Mesendoderm (in vitro differentiated cells): ENCODE results near the gene DNMT3B.

ENCODE experiments used
- DNase-seq: peaks from one replicate; pipeline ENCODE4 v3.0.0; 2013
- H2AK5ac ChIP-seq: 2 replicates; pipeline ENCODE4 v1.6.1; 2013; ENCODE audit warnings: low read length, inconsistent platforms
- H2BK120ac ChIP-seq: 2 replicates; pipeline ENCODE4 v1.6.1; 2013; ENCODE audit warnings: low read depth, mild to moderate bottlenecking, low read length, moderate library complexity, mixed read lengths
- H2BK15ac ChIP-seq: replicated peaks from 2 replicates; pipeline ENCODE4 v1.6.1; 2013; ENCODE audit warnings: low read depth, mild to moderate bottlenecking, moderate library complexity
- H2BK5ac ChIP-seq: 2 replicates; pipeline ENCODE4 v1.6.1; 2013; ENCODE audit warnings: low read length, inconsistent platforms
- H3K18ac ChIP-seq: 2 replicates; pipeline ENCODE4 v1.6.1; 2013; ENCODE audit warnings: mild to moderate bottlenecking, low read length, mixed read lengths
- H3K23ac ChIP-seq: one replicate; pipeline ENCODE4 v1.6.1; 2013; ENCODE audit warnings: low read length
- H3K27ac ChIP-seq: 2 replicates; pipeline ENCODE4 v1.5.1; 2013; ENCODE audit warnings: low read depth, mild to moderate bottlenecking, inconsistent platforms, low read length, moderate library complexity
- H3K27me3 ChIP-seq: 2 replicates; pipeline ENCODE4 v1.6.1; 2013; ENCODE audit warnings: low read length, control low read depth, mild to moderate bottlenecking, inconsistent platforms; ENCODE audit not compliant: insufficient read depth, poor library complexity
- H3K36me3 ChIP-seq: 2 replicates; pipeline ENCODE4 v1.6.1; 2013; ENCODE audit warnings: low read length, inconsistent platforms; ENCODE audit not compliant: control insufficient read depth, insufficient read depth
- H3K4ac ChIP-seq: one replicate; pipeline ENCODE4 v1.6.1; 2013; ENCODE audit warnings: low read depth, mild to moderate bottlenecking, low read length, moderate library complexity
- H3K4me1 ChIP-seq: 2 replicates; pipeline ENCODE4 v1.6.1; 2013; ENCODE audit warnings: low read depth, low read length, inconsistent platforms; ENCODE audit not compliant: control insufficient read depth
- H3K4me2 ChIP-seq: 2 replicates; pipeline ENCODE4 v1.6.1; 2013; ENCODE audit warnings: low read length
- H3K4me3 ChIP-seq: 2 replicates; pipeline ENCODE4 v1.5.1; 2013; ENCODE audit warnings: mild to moderate bottlenecking, low read length
- H3K56ac ChIP-seq: one replicate; pipeline ENCODE4 v1.6.1; 2013; ENCODE audit warnings: low read length
- H3K79me1 ChIP-seq: 2 replicates; pipeline ENCODE4 v1.6.1; 2013; ENCODE audit warnings: low read length, inconsistent platforms
- H3K79me2 ChIP-seq: 2 replicates; pipeline ENCODE4 v1.6.1; 2013; ENCODE audit warnings: mild to moderate bottlenecking, low read length; ENCODE audit not compliant: control insufficient read depth, insufficient read depth
- H3K9ac ChIP-seq: 2 replicates; pipeline ENCODE4 v1.6.1; 2013; ENCODE audit warnings: low read length, inconsistent platforms
- H4K5ac ChIP-seq: one replicate; pipeline ENCODE4 v1.6.1; 2013; ENCODE audit warnings: low read length
- H4K8ac ChIP-seq: one replicate; pipeline ENCODE4 v1.6.1; 2013; ENCODE audit warnings: low read depth, mild to moderate bottlenecking, control low read depth, low read length, moderate library complexity
- WGBS: extraction: QIAGEN DNeasy Blood & Tissue Kit; methylation state at CpG from one replicate; pipeline ENCODE4 v1.1.7; 2013; ENCODE audit warnings: low lambda C conversion rate, missing lambda C conversion rate; ENCODE audit not compliant: insufficient coverage; ENCODE audit errors: extremely low coverage; 5-methylcytosine and 5-hydroxymethylcytosine counted together

Gene DNMT3B

GRCh38 chr20:32775336-32775991 is 13.3 kb downstream of the DNMT3B start:
- H3K79me1 ChIP-seq, result peaks cover 24% of the 10 kb centered on the region
- H3K27me3 ChIP-seq, result no peaks in the 10 kb centered on the region
- no peak overlapping the region for H3K18ac ChIP-seq
- no peak overlapping the region for H4K8ac ChIP-seq
- H2AK5ac ChIP-seq, result no peak overlapping the region
- H3K27ac ChIP-seq, result no peak overlapping the region
- peaks cover 13% of the 10 kb centered on the region for H3K4me1 ChIP-seq
- no peak overlapping the region for H3K56ac ChIP-seq
- H3K36me3 ChIP-seq, result peaks cover 6% of the 10 kb centered on the region
- peaks cover 88% of the 10 kb centered on the region for H3K79me2 ChIP-seq
- no peak overlapping the region for H3K4me2 ChIP-seq
- H3K4me3 ChIP-seq, result no peak overlapping the region
- H4K5ac ChIP-seq, result no peak overlapping the region
- no peak overlapping the region for H2BK120ac ChIP-seq
- H3K9ac ChIP-seq, result no peak overlapping the region
- no CpG with 5 or more reads among the region's 10 CpGs for WGBS
- no peak overlapping the region for H3K4ac ChIP-seq
- no peak overlapping the region for H2BK5ac ChIP-seq
- no peak overlapping the region for H2BK15ac ChIP-seq
- DNase-seq, result no peak
- H3K23ac ChIP-seq, result no peak overlapping the region

- no peak overlapping the region for H2BK120ac ChIP-seq
- WGBS, result no CpG with 5 or more reads among the region's 8 CpGs
- H3K9ac ChIP-seq, result no peak overlapping the region
- no peak overlapping the region for H3K56ac ChIP-seq
- H3K79me2 ChIP-seq, result peaks cover 74% of the 10 kb centered on the region
- H2AK5ac ChIP-seq, result no peak overlapping the region
- no peak for DNase-seq
- no peak overlapping the region for H2BK5ac ChIP-seq
- H4K8ac ChIP-seq, result no peak overlapping the region
- H3K4me2 ChIP-seq, result no peak overlapping the region
- H3K4me1 ChIP-seq, result peaks cover 12% of the 10 kb centered on the region
- H2BK15ac ChIP-seq, result no peak overlapping the region
- no peak overlapping the region for H3K27ac ChIP-seq
- no peak overlapping the region for H3K4ac ChIP-seq
- peaks cover 10% of the 10 kb centered on the region for H3K36me3 ChIP-seq
- H3K4me3 ChIP-seq, result no peak overlapping the region
- no peak overlapping the region for H3K18ac ChIP-seq
- no peaks in the 10 kb centered on the region for H3K27me3 ChIP-seq
- H4K5ac ChIP-seq, result no peak overlapping the region
- no peak overlapping the region for H3K23ac ChIP-seq
- peaks cover 26% of the 10 kb centered on the region for H3K79me1 ChIP-seq
These were observed 15.2 kb downstream of the DNMT3B start for GRCh38 chr20:32777177-32777956.

GRCh38 chr20:32779500-32780211 is 17.5 kb downstream of the DNMT3B start:
- Histone ChIP-seq H3K4me3 (no peak overlapping the region), H3K36me3 (peaks cover 14% of the 10 kb centered on the region), H3K27ac (peak overlapping the region; percentile 61)

GRCh38 chr20:32780278-32780677 is 18.1 kb downstream of the DNMT3B start:
- no peak overlapping the region for H3K4me2 ChIP-seq
- H3K36me3 ChIP-seq, result peaks cover 15% of the 10 kb centered on the region
- DNase-seq, result no peak
- no peak overlapping the region for H2BK120ac ChIP-seq
- H2BK5ac ChIP-seq, result peak overlapping the region; percentile 12
- no peak overlapping the region for H3K4me3 ChIP-seq
- H3K56ac ChIP-seq, result peak overlapping the region; percentile 74
- H2BK15ac ChIP-seq, result no peak overlapping the region
- peak overlapping the region; percentile 61 for H3K27ac ChIP-seq
- H3K9ac ChIP-seq, result no peak overlapping the region
- H4K8ac ChIP-seq, result no peak overlapping the region
- H3K23ac ChIP-seq, result no peak overlapping the region
- H3K4ac ChIP-seq, result no peak overlapping the region
- H3K79me1 ChIP-seq, result peaks cover 28% of the 10 kb centered on the region
- no peaks in the 10 kb centered on the region for H3K27me3 ChIP-seq
- peaks cover 8% of the 10 kb centered on the region for H3K4me1 ChIP-seq
- H3K18ac ChIP-seq, result no peak overlapping the region
- H2AK5ac ChIP-seq, result no peak overlapping the region
- H4K5ac ChIP-seq, result no peak overlapping the region
- H3K79me2 ChIP-seq, result peaks cover 51% of the 10 kb centered on the region
- WGBS, result no CpG with 5 or more reads among the region's 16 CpGs

More at GRCh38 chr20:32779500-32780211, 17.5 kb downstream of the DNMT3B start:
- no peak overlapping the region for H4K8ac ChIP-seq
- no peak overlapping the region for H2BK15ac ChIP-seq
- no CpG with 5 or more reads among the region's 10 CpGs for WGBS
- peaks cover 57% of the 10 kb centered on the region for H3K79me2 ChIP-seq
- peak overlapping the region; percentile 74 for H3K56ac ChIP-seq
- no peak overlapping the region for H2AK5ac ChIP-seq
- no peak overlapping the region for H3K9ac ChIP-seq
- H2BK120ac ChIP-seq, result no peak overlapping the region
- no peak overlapping the region for H4K5ac ChIP-seq
- H3K4me1 ChIP-seq, result peaks cover 9% of the 10 kb centered on the region
- H3K4me2 ChIP-seq, result no peak overlapping the region
- H3K18ac ChIP-seq, result no peak overlapping the region
- DNase-seq, result peak; percentile 70
- no peak overlapping the region for H3K23ac ChIP-seq
- no peak overlapping the region for H2BK5ac ChIP-seq
- no peaks in the 10 kb centered on the region for H3K27me3 ChIP-seq
- H3K79me1 ChIP-seq, result peaks cover 27% of the 10 kb centered on the region
- no peak overlapping the region for H3K4ac ChIP-seq

GRCh38 chr20:32780749-32781655 is 18.8 kb downstream of the DNMT3B start:
- H2BK5ac ChIP-seq, result peak overlapping the region; percentile 12
- no peak overlapping the region for H2BK15ac ChIP-seq
- no peak overlapping the region for H3K4me3 ChIP-seq
- no peak overlapping the region for H2BK120ac ChIP-seq
- H3K27me3 ChIP-seq, result no peaks in the 10 kb centered on the region
- no peak overlapping the region for H3K4me2 ChIP-seq
- H3K9ac ChIP-seq, result no peak overlapping the region
- peak overlapping the region; percentile 74 for H3K56ac ChIP-seq
- H3K79me2 ChIP-seq, result peaks cover 45% of the 10 kb centered on the region
- H3K4me1 ChIP-seq, result peaks cover 3% of the 10 kb centered on the region
- WGBS, result no CpG with 5 or more reads among the region's 18 CpGs
- peak overlapping the region; percentile 61 for H3K27ac ChIP-seq
- no peak overlapping the region for H3K18ac ChIP-seq
- peaks cover 27% of the 10 kb centered on the region for H3K79me1 ChIP-seq
- no peak overlapping the region for H4K5ac ChIP-seq
- no peak overlapping the region for H3K23ac ChIP-seq
- peak; percentile 46 for DNase-seq
- no peak overlapping the region for H2AK5ac ChIP-seq
- H4K8ac ChIP-seq, result no peak overlapping the region
- H3K4ac ChIP-seq, result no peak overlapping the region
- peaks cover 16% of the 10 kb centered on the region for H3K36me3 ChIP-seq
